ENCODE data around the gene ARHGEF26.

ARHGEF26 gene

GRCh38 chr3:154184582-154184981 is 63.4 kb downstream of the ARHGEF26 start:
- TF ChIP-seq, protein P1, sequence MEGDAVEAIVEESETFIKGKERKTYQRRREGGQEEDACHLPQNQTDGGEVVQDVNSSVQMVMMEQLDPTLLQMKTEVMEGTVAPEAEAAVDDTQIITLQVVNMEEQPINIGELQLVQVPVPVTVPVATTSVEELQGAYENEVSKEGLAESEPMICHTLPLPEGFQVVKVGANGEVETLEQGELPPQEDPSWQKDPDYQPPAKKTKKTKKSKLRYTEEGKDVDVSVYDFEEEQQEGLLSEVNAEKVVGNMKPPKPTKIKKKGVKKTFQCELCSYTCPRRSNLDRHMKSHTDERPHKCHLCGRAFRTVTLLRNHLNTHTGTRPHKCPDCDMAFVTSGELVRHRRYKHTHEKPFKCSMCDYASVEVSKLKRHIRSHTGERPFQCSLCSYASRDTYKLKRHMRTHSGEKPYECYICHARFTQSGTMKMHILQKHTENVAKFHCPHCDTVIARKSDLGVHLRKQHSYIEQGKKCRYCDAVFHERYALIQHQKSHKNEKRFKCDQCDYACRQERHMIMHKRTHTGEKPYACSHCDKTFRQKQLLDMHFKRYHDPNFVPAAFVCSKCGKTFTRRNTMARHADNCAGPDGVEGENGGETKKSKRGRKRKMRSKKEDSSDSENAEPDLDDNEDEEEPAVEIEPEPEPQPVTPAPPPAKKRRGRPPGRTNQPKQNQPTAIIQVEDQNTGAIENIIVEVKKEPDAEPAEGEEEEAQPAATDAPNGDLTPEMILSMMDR (IDR thresholded peaks at IDR 0.05; ENCODE audit: extremely low read depth, insufficient read depth, missing control alignments): no peak
- no peak for DNase-seq (ENCODE audit: low spot score)
- in situ Hi-C loops (cut with MboI; ENCODE audit: low pct_unique_long_range_greater_than_20kb, low sequenced_read_pairs, unreplicated experiment): no loop called here

DNA sequence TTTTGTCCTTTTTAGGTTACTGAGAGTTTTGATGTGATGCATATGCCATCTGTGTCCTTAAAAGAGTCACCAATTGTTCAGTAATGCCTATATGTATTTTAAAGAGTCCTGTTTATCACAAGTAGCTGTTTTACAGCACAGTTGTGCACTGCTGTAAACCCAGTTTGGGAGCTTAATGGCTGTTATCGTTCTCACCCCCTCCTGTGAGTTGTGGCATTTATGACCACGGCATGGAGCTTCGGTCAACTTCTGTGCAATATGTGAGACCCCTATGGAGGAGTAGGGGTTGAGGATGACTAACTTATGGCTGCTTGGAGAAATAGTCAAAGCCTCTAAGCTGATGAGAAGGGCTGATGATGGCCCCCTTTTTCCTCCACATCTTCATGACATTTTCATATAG is 67.2 kb downstream of the ARHGEF26 start:
- TF ChIP-seq, protein P1 (IDR thresholded peaks at IDR 0.05; ENCODE audit: extremely low read depth, insufficient read depth, missing control alignments): no peak
- no peak for DNase-seq (ENCODE audit: low spot score)
- in situ Hi-C loops (cut with MboI; ENCODE audit: low pct_unique_long_range_greater_than_20kb, low sequenced_read_pairs, unreplicated experiment): no loop called here

GRCh38 chr3:154188846-154189245 is 67.7 kb downstream of the ARHGEF26 start:
- in situ Hi-C loops (cut with MboI; ENCODE audit: low pct_unique_long_range_greater_than_20kb, low sequenced_read_pairs, unreplicated experiment): no loop called here
- no peak for DNase-seq (ENCODE audit: low spot score)
- TF ChIP-seq, protein P1 (IDR thresholded peaks at IDR 0.05; ENCODE audit: extremely low read depth, insufficient read depth, missing control alignments): no peak

DNA sequence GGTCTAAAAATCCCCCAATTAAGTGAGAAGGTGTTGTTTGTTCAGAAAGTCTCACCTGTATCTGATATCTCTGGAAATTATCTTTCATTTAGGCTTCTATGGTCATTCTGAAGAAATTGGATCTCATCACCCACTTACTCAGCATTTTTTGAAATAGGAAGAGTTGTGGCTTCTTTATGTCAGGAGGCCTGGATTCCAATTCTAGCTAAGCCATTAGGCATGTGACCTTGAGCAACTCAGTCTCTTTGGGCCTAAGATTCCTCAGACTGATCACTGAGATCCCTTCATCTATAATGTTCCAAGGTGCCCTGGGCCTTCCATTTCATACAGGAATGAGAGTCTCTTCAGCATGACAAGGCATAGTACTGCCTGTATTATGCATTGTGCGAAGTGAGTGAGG is 70.3 kb downstream of the ARHGEF26 start:
- in situ Hi-C loops (cut with MboI; ENCODE audit: low pct_unique_long_range_greater_than_20kb, low sequenced_read_pairs, unreplicated experiment): no loop called here
- DNase-seq (ENCODE audit: low spot score): no peak
- TF ChIP-seq, protein P1 (IDR thresholded peaks at IDR 0.05; ENCODE audit: extremely low read depth, insufficient read depth, missing control alignments): no peak

- TF ChIP-seq, protein P1 (IDR thresholded peaks at IDR 0.05; ENCODE audit: extremely low read depth, insufficient read depth, missing control alignments): no peak
- DNase-seq (ENCODE audit: low spot score): no peak
- in situ Hi-C loops (cut with MboI; ENCODE audit: low pct_unique_long_range_greater_than_20kb, low sequenced_read_pairs, unreplicated experiment): no loop called here
Observed at GRCh38 chr3:154192225-154192624, 71.0 kb downstream of the ARHGEF26 start.

GRCh38 chr3:154193000-154193615 is 71.9 kb downstream of the ARHGEF26 start:
- in situ Hi-C loops (cut with MboI; ENCODE audit: low pct_unique_long_range_greater_than_20kb, low sequenced_read_pairs, unreplicated experiment): no loop called here

More at GRCh38 chr3:154193000-154193615, 71.9 kb downstream of the ARHGEF26 start:
- TF ChIP-seq, protein P1 (IDR thresholded peaks at IDR 0.05; ENCODE audit: extremely low read depth, insufficient read depth, missing control alignments): no peak
- no peak for DNase-seq (ENCODE audit: low spot score)
